Urothelium cell line (cell line): ENCODE results near the gene SMIM24.
"Not testable (repeated sequence)": the region's sequence is repeated elsewhere in the genome, so short reads cannot be mapped to it uniquely, and the experiment has no call there.

Experiments used
- DNase-seq: peaks from one replicate; pipeline ENCODE4 v3.0.0; 2011; ENCODE audit warnings: low spot score, mixed read lengths
- FAIRE-seq: peaks from 2 replicates; lab custom pipeline; 2011; peaks lifted over from hg19 to GRCh38; lab: Jason Lieb, UNC

Gene SMIM24

DNA sequence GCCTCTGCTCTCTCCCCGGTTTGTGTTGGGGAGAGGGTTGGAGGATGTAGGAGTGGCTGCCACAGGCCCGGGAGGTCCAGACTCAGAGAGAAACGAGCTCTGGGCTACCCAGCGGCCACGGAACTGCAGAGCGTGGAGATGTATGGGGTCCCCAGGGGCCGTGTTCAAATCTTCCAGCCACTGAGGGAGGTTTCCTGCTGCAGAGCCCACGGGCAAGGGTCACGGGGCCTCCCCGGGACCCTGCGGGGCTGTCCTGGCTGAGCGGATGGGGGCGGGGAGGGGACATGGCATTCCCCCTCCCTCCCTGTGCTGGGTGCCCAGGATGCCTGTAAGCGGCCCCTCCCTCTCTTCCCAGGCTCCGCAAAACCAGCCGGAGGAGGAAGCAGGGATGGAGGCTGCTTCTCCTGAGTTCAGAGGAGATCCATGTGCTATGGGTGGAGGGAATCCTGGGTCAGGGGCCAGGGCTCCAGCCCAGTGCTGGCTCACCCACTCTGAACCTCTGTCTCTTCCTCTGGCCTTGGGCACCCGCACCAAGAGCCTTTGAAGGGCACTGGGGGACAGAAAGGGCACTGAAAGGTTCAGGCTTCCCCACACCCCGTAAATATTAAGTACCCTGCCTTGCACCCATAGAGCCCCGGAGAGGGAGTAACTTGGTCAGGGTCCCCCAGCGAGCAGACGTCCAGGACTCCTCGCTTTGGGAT lies 22.6 kb downstream of the SMIM24 start:
- DNase-seq (peak; percentile 40), FAIRE-seq (no peak)

DNA sequence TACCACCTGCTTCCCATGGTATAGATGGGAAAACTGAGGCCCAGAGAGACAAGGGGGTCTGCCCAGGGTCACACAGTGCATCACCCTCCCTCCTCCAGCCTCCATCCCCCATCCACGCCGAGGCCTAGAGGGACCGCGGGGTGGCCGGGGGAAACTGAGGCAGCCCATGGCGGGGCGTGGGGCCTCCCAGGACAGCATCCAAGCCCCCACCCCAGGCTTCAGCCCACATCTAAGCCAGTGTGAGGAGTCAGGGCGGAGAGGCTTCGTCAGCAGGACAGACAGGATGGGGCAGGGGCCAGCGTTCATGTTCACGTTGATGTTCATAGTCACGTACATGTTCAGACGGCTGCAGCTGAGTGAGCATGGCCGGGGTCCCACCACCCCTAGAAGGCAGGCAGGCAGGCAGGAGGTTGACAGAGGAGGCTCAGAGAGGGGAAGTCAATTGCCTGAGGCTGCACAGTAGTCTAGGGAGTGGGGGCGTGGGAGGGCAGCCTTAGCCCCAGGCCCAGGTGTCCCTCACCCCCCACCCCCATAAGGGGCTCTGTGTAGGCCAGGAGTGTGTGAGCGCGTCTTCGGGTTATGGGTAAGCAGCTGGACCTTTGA lies 23.3 kb downstream of the SMIM24 start:
- DNase-seq (no peak), FAIRE-seq (no peak)

DNA sequence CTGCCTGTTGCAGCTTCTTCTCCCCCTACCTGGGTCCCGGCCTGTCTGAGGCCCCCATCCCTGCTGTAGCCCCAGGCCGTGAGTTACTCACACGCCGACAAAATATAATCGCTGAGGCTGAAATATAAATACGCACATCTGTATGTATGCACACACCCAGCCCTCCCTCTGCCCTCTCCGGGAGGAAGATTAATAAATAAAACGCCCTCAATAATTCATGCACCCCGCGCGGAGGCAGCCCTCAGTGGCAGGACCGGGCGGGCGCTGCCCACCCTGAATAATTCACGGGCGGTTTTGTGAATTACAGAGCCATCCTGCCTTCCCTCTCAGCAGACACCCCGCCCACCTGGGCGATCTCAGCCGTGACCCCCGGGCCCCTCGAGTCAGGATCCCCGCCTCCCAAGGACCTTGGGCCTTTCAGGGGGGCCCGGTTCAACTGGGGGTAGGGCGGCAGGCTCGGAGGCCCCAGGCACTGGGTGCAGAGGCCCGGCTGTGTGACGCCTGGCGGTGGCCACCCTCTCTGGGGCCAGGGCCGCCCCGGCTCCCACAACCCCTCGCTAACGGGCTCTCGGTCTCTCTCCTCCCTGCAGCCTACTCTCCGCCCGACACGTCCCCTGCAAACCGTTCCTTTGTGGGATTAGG lies 24.2 kb downstream of the SMIM24 start:
- no peak for DNase-seq
- FAIRE-seq, result no peak

- FAIRE-seq (no peak), DNase-seq (no peak)
Measured at GRCh38 chr19:3455393-3455955, 24.9 kb downstream of the SMIM24 start.

- FAIRE-seq (no peak), DNase-seq (no peak)
Measured at GRCh38 chr19:3454656-3455392, 25.5 kb downstream of the SMIM24 start.

- FAIRE-seq, result no peak
Measured at GRCh38 chr19:3453840-3454239, 26.5 kb downstream of the SMIM24 start.

GRCh38 chr19:3452942-3453214 lies 27.4 kb downstream of the SMIM24 start:
- not testable (repeated sequence) for DNase-seq, FAIRE-seq

More at GRCh38 chr19:3453840-3454239, 26.5 kb downstream of the SMIM24 start:
- DNase-seq, result no peak

GRCh38 chr19:3452171-3452941 lies 28.0 kb downstream of the SMIM24 start:
- FAIRE-seq (no peak), DNase-seq (no peak)

DNA sequence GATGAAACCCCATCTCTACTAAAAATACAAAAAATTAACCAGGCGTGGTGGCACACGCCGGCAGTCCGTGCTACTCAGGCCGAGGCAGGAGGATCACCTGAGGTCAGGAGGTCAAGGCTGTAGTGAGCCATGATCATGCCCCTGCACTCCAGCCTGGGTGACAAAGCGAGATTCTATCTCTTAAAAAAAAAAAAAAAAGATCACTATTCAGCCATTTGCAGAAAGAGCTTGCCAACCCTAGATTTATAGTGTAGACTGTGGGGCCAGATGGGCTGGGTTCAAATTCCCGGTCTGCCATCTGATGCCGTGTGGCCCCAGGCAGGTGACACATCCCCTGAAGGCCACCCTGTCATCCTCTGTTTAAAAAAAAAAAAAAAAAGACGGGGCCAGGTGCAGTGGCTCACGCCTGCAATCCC lies 28.9 kb downstream of the SMIM24 start:
- FAIRE-seq (no peak), DNase-seq (no peak)

DNA sequence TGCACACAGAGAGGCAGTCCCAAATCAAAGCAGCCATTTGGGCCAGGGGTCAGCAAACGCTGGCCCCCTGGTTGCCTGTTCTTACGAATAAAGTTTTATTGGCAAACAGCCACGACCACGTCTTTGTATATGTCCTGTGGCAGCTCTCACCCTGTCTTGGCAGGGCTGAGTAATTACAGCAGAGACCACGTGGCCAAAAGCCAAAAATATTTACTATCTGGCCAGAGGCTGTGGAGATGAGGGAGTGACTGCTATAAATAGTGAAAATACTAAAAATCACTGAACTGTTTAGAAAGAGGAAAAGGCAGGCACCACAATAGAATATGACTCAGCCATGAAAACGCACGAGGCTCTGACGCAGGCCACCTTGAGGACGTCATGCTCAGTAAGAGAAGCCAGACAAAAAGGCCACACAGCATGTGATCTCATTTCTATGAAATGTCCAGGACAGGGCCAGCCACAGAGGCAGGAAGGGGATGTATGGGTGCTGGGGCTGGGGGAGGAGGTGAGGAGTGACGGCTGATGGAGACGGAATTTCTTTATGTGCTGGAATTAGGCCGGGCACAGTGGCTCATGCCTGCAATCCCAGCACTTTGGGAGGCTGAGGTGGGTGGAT lies 29.4 kb downstream of the SMIM24 start:
- FAIRE-seq (no peak), DNase-seq (peak; percentile 72)

- FAIRE-seq (no peak), DNase-seq (no peak)
Measured at GRCh38 chr19:3448616-3449334, 31.6 kb downstream of the SMIM24 start.

GRCh38 chr19:3446657-3447056 lies 33.7 kb downstream of the SMIM24 start:
- not testable (repeated sequence) for FAIRE-seq, DNase-seq

DNA sequence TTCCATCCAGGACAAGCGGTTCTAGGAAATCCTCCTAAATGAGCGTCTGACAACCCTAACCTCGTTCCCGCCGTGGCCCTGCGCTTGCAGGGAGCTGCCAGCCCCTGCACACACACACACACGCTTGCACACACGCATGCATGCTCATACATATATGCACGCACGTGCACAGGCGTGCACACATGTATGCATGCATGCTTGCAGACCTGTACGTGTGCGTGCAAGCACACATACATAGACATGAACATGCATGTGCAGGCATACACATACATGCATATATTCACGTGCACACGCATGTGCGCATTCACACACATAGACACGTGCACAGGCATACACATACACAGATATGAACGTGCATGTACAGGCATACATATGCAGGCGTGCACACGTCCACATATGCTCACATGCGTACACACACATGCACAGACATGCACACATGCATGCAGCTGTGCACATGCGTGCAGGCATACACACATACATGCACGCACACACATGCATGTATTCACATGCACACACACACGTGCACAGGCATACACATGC lies 35.6 kb downstream of the SMIM24 start:
- FAIRE-seq (peak; percentile 94), DNase-seq (no peak)

GRCh38 chr19:3443840-3444694 lies 36.3 kb downstream of the SMIM24 start:
- no peak for FAIRE-seq

GRCh38 chr19:3442487-3443071 lies 37.7 kb downstream of the SMIM24 start:
- FAIRE-seq, result no peak
- DNase-seq, result no peak

More at GRCh38 chr19:3443840-3444694, 36.3 kb downstream of the SMIM24 start:
- no peak for DNase-seq

GRCh38 chr19:3441986-3442329 lies 38.4 kb downstream of the SMIM24 start:
- FAIRE-seq (no peak), DNase-seq (no peak)

GRCh38 chr19:3441089-3441985 lies 39.0 kb downstream of the SMIM24 start:
- FAIRE-seq (no peak), DNase-seq (no peak)
